Stimulated activated CD8-positive, alpha-beta memory T cell treated with anti-CD3 and anti-CD28 coated beads, Interleukin-4, amount 100 ng/mL, for 48 hours (primary cell): Measurements from ENCODE around the gene ZFP62.

Source experiments
- DNase-seq: peaks from one replicate; pipeline ENCODE4 v3.0.0-alpha.2; 2020

The ZFP62 gene

GRCh38 chr5:180866985-180867384, 5.9 kb upstream of the ZFP62 start:
- DNase-seq: no peak

GRCh38 chr5:180865981-180866695, 5.1 kb upstream of the ZFP62 start:
- no peak for DNase-seq

- DNase-seq: no peak
Measured at GRCh38 chr5:180862645-180863044, 1.6 kb upstream of the ZFP62 start.

- DNase-seq: peak; percentile 54
Measured at GRCh38 chr5:180860273-180860886, 696 bp downstream of the ZFP62 start.

- no peak for DNase-seq
Measured at GRCh38 chr5:180858586-180858985, 2.5 kb downstream of the ZFP62 start.

- DNase-seq: no peak
Measured at GRCh38 chr5:180853848-180854176, 7.3 kb downstream of the ZFP62 start.

- no peak for DNase-seq
Measured at GRCh38 chr5:180853121-180853847, 7.8 kb downstream of the ZFP62 start.

GRCh38 chr5:180852495-180852894, 8.6 kb downstream of the ZFP62 start:
- no peak for DNase-seq

- no peak for DNase-seq
Measured at GRCh38 chr5:180850434-180851078, 10.5 kb downstream of the ZFP62 start.

GRCh38 chr5:180849827-180850226, 11.2 kb downstream of the ZFP62 start:
- DNase-seq: no peak

GRCh38 chr5:180848878-180849277, 12.2 kb downstream of the ZFP62 start:
- no peak for DNase-seq

GRCh38 chr5:180848265-180848664, 12.8 kb downstream of the ZFP62 start:
- DNase-seq: no peak

- no peak for DNase-seq
Measured at GRCh38 chr5:180847026-180847425, 14.1 kb downstream of the ZFP62 start.

- DNase-seq: no peak
Measured at GRCh38 chr5:180844858-180845257, 16.2 kb downstream of the ZFP62 start.

GRCh38 chr5:180844432-180844831, 16.6 kb downstream of the ZFP62 start:
- DNase-seq: no peak

- no peak for DNase-seq
Measured at GRCh38 chr5:180839935-180840334, 21.1 kb downstream of the ZFP62 start.

GRCh38 chr5:180839227-180839626, 21.8 kb downstream of the ZFP62 start:
- no peak for DNase-seq

- no peak for DNase-seq
Measured at GRCh38 chr5:180837478-180837877, 23.6 kb downstream of the ZFP62 start.

GRCh38 chr5:180832638-180833068, 28.4 kb downstream of the ZFP62 start:
- DNase-seq: peak; percentile 50

- peak; percentile 88 for DNase-seq
Measured at GRCh38 chr5:180831139-180832093, 29.7 kb downstream of the ZFP62 start.

- peak; percentile 76 for DNase-seq
Measured at GRCh38 chr5:180830253-180831138, 30.6 kb downstream of the ZFP62 start.
